ENCODE measurements around the gene PRKAR1B. TPM values are rescaled to one million over a fixed set of nuclear protein-coding genes. Genes with fewer than 3 reads are reported as not detected.

The PRKAR1B gene
- total RNA-seq, 4 donors from 2014 or later: 7.3 to 15.6 (median 12.3) TPM

- TF ChIP-seq CTCF (IDR thresholded peaks at IDR 0.05) (no peak), POLR2A (IDR thresholded peaks at IDR 0.05) (no peak)
- intact Hi-C loops (cut with DNase I): no loop called here
- 88% methylated on average over 37 to 42 of the region's 45 CpGs for WGBS, 2 donors
These were observed 154.4 kb downstream of the PRKAR1B start for GRCh38 chr7:572416-573268.

GRCh38 chr7:571718-572415 is 155.2 kb downstream of the PRKAR1B start:
- Histone ChIP-seq H3K4me3 (replicated peaks in 1 of 3) (no peak overlapping the region), H3K27ac (no peak overlapping the region), H3K9me3 (no peaks in the 10 kb centered on the region), H3K4me1 (no peaks in the 10 kb centered on the region), H3K36me3 (no peaks in the 10 kb centered on the region), H3K27me3 (no peaks in the 10 kb centered on the region)
- intact Hi-C loops (cut with DNase I): no loop called here
- no peak for DNase-seq
- TF ChIP-seq CTCF (IDR thresholded peaks at IDR 0.05): no peak
- TF ChIP-seq POLR2A (IDR thresholded peaks at IDR 0.05): no peak
- 95 to 96% methylated on average over 13 to 34 of the region's 38 CpGs for WGBS, 2 donors

More at GRCh38 chr7:572416-573268, 154.4 kb downstream of the PRKAR1B start:
- Histone ChIP-seq H3K9me3 (no peaks in the 10 kb centered on the region), H3K27ac (no peak overlapping the region), H3K4me3 (replicated peaks in 1 of 3) (no peak overlapping the region), H3K4me1 (no peaks in the 10 kb centered on the region), H3K27me3 (no peaks in the 10 kb centered on the region), H3K36me3 (no peaks in the 10 kb centered on the region)
- DNase-seq: no peak

DNA sequence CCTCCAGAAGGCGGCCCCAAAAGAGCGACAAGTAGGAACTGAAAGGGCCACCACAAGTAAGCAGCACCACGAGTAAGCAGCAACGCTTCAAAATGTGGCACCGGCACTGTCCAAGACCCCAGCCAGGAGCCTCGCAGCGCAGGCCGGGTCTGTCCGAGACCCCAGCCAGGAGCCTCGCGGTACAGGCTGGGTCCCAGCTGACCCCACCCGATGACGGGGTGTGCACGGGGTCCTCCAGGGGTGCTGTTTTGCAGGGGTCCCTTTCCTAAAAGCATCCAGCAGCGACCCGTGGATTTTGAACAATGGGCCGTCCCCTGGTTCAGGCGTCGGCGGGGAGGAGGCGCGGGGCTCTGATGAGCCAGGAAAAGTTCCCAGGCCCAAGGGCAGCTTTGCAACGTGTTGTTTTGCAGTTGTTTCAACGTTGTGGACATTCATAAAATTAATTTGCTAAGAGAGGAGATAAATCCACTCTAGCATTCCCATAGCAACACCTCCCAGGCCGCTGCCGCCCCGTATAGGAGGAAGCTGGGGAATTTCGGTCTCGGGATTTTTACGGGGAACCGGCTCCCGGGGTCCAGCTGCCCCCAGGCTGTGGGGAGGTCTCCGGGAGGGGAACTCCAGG is 155.9 kb downstream of the PRKAR1B start:
- Histone ChIP-seq H3K36me3 (no peaks in the 10 kb centered on the region), H3K4me3 (replicated peaks in 1 of 3) (no peak overlapping the region), H3K9me3 (no peaks in the 10 kb centered on the region), H3K27ac (no peak overlapping the region), H3K27me3 (no peaks in the 10 kb centered on the region), H3K4me1 (no peaks in the 10 kb centered on the region)
- WGBS, 2 donors: 90 to 93% methylated on average over 16 to 29 of the region's 33 CpGs
- intact Hi-C loops (cut with DNase I): no loop called here
- TF ChIP-seq POLR2A (IDR thresholded peaks at IDR 0.05) (no peak), CTCF (IDR thresholded peaks at IDR 0.05) (no peak)
- no peak for DNase-seq

GRCh38 chr7:570801-571070 is 156.3 kb downstream of the PRKAR1B start:
- Histone ChIP-seq H3K27me3 (no peaks in the 10 kb centered on the region), H3K4me3 (replicated peaks in 1 of 3) (no peak overlapping the region), H3K27ac (no peak overlapping the region), H3K4me1 (no peaks in the 10 kb centered on the region), H3K36me3 (no peaks in the 10 kb centered on the region), H3K9me3 (no peaks in the 10 kb centered on the region)
- no peak for DNase-seq
- TF ChIP-seq CTCF (IDR thresholded peaks at IDR 0.05): no peak
- no peak for TF ChIP-seq POLR2A (IDR thresholded peaks at IDR 0.05)
- WGBS, 2 donors: 86 to 96% methylated on average over 14 of the region's 14 CpGs
- intact Hi-C loops (cut with DNase I): no loop called here

All from thyroid gland (tissue), 4 donors.